HG03342 (cell line): Measurements from ENCODE around the gene PIGR.
"Not testable (repeated sequence)": the region's sequence is repeated elsewhere in the genome, so short reads cannot be mapped to it uniquely, and the experiment has no call there.

Experiments used
- ATAC-seq: cut with Tn5 transposase; IDR thresholded peaks from one replicate; pipeline ENCODE4 v1.9.1; 2021; ENCODE audit warnings: mild to moderate bottlenecking, moderate library complexity; ENCODE audit not compliant: unreplicated experiment

Gene PIGR

GRCh38 chr1:206937425-206937824 is 8.8 kb downstream of the PIGR start:
- no peak for ATAC-seq

- ATAC-seq = no peak
These were observed 10.7 kb downstream of the PIGR start for GRCh38 chr1:206935491-206936067.

- no peak for ATAC-seq
These were observed 12.8 kb downstream of the PIGR start for GRCh38 chr1:206933333-206933945.

DNA sequence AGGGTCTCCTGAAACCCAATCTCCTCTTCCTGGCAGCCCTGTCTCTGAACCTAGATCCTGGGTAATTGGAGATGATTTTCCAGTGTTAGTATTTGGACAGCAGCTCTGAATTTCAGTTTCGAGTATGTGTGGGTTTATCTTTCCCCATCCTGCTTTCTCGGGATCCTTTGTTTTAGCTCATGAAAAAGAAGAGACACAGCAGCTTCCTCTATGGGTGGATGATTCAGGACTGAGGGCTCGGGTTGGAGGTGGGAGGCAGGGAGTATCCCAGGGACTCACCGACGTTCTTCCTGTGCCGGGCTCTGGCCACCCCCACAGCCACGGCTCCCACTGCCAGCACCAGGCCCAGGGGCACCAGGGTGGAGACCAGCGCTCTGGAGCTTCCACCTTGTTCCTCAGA is 14.1 kb downstream of the PIGR start:
- ATAC-seq = no peak

- no peak for ATAC-seq
These were observed 14.6 kb downstream of the PIGR start for GRCh38 chr1:206931709-206932108.

GRCh38 chr1:206930210-206930798 is 16.0 kb downstream of the PIGR start:
- peak; percentile 54 for ATAC-seq

DNA sequence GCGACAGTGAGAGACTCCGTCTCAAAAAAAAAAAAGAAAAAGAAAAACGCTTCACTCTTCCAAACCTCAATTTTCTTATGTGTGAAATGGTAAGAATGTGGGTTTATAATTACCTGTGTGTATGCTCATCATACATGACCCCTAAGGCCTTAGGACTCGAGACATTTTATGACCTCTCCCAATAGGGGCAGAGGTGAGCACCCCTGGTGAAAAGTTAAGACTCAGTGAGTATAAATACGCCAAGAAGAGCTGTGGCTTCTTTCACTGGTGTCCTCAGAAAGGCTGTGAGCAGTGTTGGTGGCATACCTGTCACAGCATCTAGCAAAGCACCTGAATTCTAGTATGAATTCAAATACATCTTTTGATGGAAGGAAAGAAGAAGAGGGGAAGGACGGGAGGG is 16.7 kb downstream of the PIGR start:
- ATAC-seq = no peak

GRCh38 chr1:206926286-206926685 is 20.0 kb downstream of the PIGR start:
- ATAC-seq = no peak

GRCh38 chr1:206925106-206925736 is 21.0 kb downstream of the PIGR start:
- ATAC-seq = peak; percentile 72

GRCh38 chr1:206924592-206925105 is 21.6 kb downstream of the PIGR start:
- ATAC-seq = peak; percentile 22

DNA sequence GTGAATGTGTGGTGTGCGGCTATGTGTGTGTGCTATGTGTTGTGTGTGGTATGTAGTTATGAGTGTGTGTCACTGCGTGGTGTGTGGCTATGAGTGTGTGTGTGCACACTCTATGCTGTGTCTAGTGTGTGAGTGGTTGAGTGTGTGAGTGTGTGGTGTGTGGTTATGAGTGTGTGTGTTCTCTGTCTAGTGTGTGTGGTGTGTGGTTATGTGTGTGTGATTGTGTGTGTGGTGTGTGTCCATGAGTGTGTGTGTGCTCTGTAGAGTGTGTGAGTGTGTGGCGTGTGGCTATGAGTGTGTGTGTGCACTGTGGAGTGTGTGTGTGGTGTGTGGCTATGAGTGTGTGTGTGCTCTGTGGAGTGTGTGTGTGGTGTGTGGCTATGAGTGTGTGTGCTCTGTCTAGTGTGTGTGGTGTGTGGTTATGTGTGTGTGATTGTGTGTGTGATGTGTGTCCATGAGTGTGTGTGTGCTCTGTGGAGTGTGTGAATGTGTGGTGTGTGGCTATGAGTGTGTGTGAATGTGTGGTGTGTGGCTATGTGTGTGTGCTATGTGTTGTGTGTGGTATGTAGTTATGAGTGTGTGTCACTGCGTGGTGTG is 22.2 kb downstream of the PIGR start:
- ATAC-seq = not testable (repeated sequence)

DNA sequence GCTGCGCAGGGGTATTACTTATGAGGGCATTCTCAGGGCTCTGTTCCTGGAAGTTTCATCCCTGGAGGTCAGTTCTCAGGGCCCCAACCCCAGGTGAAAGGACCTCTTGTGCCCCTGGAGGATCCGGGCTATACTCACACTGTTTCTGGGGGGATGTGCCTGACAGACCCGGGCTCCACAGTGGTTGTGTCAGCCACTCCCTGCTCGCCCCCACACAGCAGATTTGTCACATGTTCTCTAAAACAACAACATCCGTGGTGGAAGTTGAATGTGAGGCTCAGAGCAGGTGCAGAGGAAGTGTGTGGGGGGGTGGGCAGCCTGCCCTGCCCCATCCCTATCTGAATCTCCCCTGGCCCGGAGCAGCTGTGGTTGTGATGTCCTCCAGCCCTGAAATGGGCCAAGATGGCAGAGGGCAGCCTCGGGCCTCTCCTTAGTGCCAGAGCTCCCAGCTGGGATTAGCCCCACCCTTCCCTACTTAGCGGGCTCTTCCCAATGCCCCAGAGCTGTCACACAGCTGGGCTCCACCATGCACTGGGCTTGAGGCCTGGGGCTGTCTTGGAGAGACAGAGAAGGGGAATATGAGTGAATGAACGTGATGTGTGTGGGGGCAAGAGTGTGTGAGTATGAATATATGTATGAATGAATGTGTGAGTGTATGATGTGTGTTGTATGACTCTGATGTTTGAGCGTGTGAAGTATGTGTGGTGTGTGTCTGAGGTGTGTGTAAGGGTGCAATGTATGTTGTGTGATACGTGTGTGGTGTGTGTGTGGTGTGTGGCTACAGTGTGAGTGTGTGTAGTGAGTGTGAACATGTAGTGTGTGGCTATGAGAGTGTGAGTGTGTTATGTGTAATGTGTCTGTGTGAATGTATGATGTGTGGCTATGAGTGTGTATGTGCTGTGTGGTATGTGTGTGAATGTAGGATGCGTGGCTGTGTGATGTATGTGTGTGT is 23.0 kb downstream of the PIGR start:
- peak; percentile 39 for ATAC-seq

DNA sequence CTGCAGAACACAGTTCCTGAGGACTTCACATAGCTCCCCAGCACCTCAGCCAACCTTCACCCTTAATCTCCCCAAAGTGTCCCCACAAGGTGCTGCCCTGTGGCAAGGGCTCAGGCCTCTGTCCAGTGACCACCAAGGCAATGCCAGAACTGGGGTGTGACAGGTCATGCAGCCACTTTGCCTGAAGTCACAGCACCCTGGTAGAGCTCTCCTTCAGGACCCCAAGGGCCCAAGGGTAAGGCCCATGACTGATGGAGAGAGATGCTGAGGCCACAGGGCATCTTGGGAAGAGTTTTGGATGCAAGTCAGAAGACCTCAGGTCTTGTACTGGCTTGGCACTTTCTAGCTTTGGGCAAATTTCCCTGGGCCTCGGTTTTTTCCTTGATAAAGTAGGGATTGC is 23.7 kb downstream of the PIGR start:
- no peak for ATAC-seq

DNA sequence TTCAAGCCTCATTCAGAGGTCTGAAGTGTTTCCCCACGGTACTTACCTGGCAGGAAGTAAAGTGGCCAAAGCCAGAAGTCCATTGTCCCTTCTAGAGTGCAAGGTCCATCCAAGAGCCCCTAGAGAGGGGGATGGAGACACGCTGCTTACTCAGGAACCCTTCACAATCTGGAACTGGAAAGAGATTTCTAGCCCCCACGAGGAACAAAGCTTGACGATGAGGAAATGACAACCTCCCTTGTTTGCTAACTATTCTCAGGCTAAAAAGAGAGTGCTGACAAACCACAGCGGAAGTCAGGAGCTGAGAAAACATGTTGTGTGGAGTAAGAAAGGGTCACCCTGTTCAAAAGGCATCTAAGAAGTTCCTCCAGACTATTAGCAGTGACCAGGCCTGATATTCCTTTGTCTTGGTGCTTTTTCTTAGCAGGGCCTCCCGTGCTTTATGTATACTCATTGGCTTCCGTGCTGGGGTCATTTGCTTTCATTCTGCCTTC is 24.4 kb downstream of the PIGR start, which contains the start of gene FCMR:
FCMR (minus strand) TSS at position 170 of the 494 bp plus-strand sequence; CDS start at position 83, 87 bp downstream.
- no peak for ATAC-seq

DNA sequence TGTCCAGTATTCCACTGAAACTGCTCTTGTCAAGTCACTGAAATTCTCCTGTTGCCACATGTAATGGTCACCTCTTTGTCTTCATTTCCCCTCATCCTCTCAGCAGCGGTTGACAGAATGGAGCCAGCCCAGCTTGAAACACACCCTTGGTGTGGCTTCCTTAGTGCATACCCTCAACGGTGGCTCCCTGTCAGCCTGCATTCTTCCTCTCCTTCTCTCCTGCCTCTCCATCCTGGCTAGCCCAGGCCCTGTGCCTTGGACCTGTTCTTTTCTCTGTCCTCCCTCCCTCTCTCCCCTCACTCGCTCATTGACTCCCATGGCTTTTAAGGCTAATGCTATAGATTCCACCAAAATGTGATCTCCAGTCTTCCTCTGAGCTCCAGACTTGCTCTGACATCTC is 28.2 kb downstream of the PIGR start:
- no peak for ATAC-seq

DNA sequence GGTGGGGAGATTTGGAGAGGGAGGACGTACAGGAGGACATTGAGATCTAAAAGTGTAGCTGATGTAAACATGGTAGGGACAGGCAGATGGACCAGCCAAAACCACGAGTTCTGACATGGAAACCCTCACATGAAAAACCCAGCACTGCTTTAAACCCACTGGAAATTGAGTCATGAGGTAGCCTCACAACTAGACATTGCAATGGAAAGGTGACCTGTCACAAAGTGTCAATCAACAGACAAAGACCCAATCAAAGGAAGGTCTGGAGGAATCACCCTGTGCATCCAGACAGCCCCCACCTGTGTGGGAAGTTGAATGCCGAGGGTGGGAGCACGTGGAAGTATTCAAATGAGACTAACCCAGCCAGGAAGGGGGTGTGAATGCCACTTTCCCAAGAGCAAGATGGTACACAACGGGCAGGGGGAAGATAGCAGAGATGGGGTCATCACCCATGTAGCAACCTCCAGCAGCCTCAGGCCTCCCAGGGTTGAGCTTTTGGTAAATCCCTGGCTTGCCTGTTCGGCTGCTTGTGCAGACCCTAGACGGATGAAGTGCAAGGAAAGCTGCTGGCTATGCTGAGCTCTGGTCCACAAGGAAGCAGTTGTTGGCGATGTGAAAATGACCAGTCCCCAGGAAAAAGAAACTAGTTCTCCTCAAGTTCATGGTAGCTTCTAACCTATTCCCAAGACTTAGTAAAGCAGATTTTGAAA is 30.1 kb downstream of the PIGR start:
- no peak for ATAC-seq

- ATAC-seq = no peak
These were observed 31.1 kb downstream of the PIGR start for GRCh38 chr1:206915030-206915735.

DNA sequence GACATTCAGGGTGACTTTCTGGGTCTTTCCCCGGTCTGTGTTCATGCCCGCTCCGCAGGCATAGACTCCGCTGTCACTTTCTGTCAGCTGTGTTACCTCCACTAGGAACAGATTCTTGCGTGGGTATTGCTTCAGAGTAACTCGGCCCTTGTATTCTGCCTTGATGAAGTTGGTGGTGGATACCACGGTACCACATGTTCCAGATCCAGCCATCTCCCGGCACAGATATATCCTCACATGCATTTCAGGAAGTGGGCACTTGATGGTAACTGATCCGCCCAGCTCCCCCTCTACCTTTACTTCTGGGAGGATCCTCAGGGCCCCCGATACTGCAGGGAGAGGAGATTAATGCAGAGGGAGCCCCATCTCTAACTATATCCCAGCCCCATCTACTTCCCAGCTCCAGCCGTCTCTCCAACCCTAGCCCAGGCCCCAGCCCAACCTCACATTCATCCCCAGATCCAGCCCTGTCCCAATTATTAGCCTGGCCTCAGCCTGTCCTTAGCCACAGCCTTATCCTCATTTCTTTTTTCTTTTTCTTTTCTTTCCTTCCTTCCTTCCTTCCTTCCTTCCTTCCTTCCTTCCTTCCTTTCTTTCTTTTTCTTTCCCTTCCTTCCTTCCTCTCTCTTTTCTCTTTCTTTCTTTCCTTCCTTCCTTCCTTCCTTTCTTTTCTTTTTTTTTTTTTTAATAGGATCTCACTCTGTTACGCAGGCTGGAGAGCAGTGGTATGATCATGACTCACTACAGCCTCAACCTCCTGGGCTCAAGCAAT is 32.3 kb downstream of the PIGR start:
- no peak for ATAC-seq
